HG02642 (cell line): ENCODE measurements around the gene ZNF609.
"Not testable (repeated sequence)": the region's sequence is repeated elsewhere in the genome, so short reads cannot be mapped to it uniquely, and the experiment has no call there.

ENCODE experiments used
- ATAC-seq: cut with Tn5 transposase; IDR thresholded peaks from one replicate; pipeline ENCODE4 v1.9.1; 2021; ENCODE audit warnings: mild to moderate bottlenecking; ENCODE audit not compliant: unreplicated experiment, poor library complexity

The ZNF609 gene

GRCh38 chr15:64580696-64581407 lies 120.5 kb downstream of the ZNF609 start:
- ATAC-seq = no peak

- no peak for ATAC-seq
Measured at GRCh38 chr15:64581408-64581761, 121.0 kb downstream of the ZNF609 start.

- ATAC-seq = no peak
Measured at GRCh38 chr15:64582202-64582601, 121.8 kb downstream of the ZNF609 start.

GRCh38 chr15:64583519-64583918 lies 123.1 kb downstream of the ZNF609 start:
- no peak for ATAC-seq

GRCh38 chr15:64583983-64584382 lies 123.6 kb downstream of the ZNF609 start:
- no peak for ATAC-seq

- ATAC-seq = no peak
Measured at GRCh38 chr15:64586259-64586870, 126.0 kb downstream of the ZNF609 start.

GRCh38 chr15:64586984-64587383 lies 126.6 kb downstream of the ZNF609 start:
- no peak for ATAC-seq

GRCh38 chr15:64589435-64590084 lies 129.2 kb downstream of the ZNF609 start:
- no peak for ATAC-seq

- not testable (repeated sequence) for ATAC-seq
Measured at GRCh38 chr15:64592845-64593244, 132.5 kb downstream of the ZNF609 start.

- ATAC-seq = peak; percentile 48
Measured at GRCh38 chr15:64596701-64597476, 136.5 kb downstream of the ZNF609 start.

- no peak for ATAC-seq
Measured at GRCh38 chr15:64597477-64597822, 137.1 kb downstream of the ZNF609 start.

- no peak for ATAC-seq
Measured at GRCh38 chr15:64599226-64599625, 138.8 kb downstream of the ZNF609 start.

GRCh38 chr15:64599716-64600115 lies 139.3 kb downstream of the ZNF609 start:
- ATAC-seq = no peak

- no peak for ATAC-seq
Measured at GRCh38 chr15:64600794-64601193, 140.4 kb downstream of the ZNF609 start.

GRCh38 chr15:64604319-64604718 lies 143.9 kb downstream of the ZNF609 start:
- no peak for ATAC-seq

GRCh38 chr15:64607416-64607815 lies 147.0 kb downstream of the ZNF609 start:
- ATAC-seq = not testable (repeated sequence)

- no peak for ATAC-seq
Measured at GRCh38 chr15:64610257-64610919, 150.0 kb downstream of the ZNF609 start.

GRCh38 chr15:64611085-64611725 lies 150.8 kb downstream of the ZNF609 start:
- ATAC-seq = no peak

GRCh38 chr15:64614519-64614918 lies 154.1 kb downstream of the ZNF609 start:
- ATAC-seq = no peak

GRCh38 chr15:64617727-64618126 lies 157.3 kb downstream of the ZNF609 start:
- ATAC-seq = no peak
